Measurements from ENCODE around the gene CETP.

The CETP gene

GRCh38 chr16:57024894-57025680, 63.3 kb downstream of the CETP start:
- no peak for TF ChIP-seq YY1 (IDR thresholded peaks at IDR 0.05; ENCODE audit: insufficient read depth, insufficient read length)
- no peaks in the 10 kb centered on the region for H3K9me3 ChIP-seq (ENCODE audit: insufficient read depth, low read length)

GRCh38 chr16:57025941-57026777, 64.4 kb downstream of the CETP start:
- DNase-seq (ENCODE audit: low read depth, low spot score): no peak
- Histone ChIP-seq H3K9ac (ENCODE audit: insufficient read length, low read depth) (no peak overlapping the region), H3K4me1 (ENCODE audit: insufficient read depth, insufficient read length) (no peaks in the 10 kb centered on the region), H3K27me3 (ENCODE audit: insufficient read depth, insufficient read length) (no peaks in the 10 kb centered on the region), H3K4me3 (ENCODE audit: insufficient read length, low read depth) (no peak overlapping the region), H3K36me3 (ENCODE audit: insufficient read depth, insufficient read length, low read length) (no peaks in the 10 kb centered on the region), H3K9me3 (ENCODE audit: insufficient read depth, low read length) (no peaks in the 10 kb centered on the region)
- no peak for TF ChIP-seq SUZ12 (IDR thresholded peaks at IDR 0.05; ENCODE audit: extremely low read depth, insufficient read depth, insufficient read length)
- no peak for TF ChIP-seq ZNF274 (IDR thresholded peaks at IDR 0.05; ENCODE audit: low read depth, low read length)
- TF ChIP-seq YY1 (IDR thresholded peaks at IDR 0.05; ENCODE audit: insufficient read depth, insufficient read length): no peak

More at GRCh38 chr16:57024894-57025680, 63.3 kb downstream of the CETP start:
- no peak overlapping the region for H3K9ac ChIP-seq (ENCODE audit: insufficient read length, low read depth)
- no peak for DNase-seq (ENCODE audit: low read depth, low spot score)
- H3K27me3 ChIP-seq (ENCODE audit: insufficient read depth, insufficient read length): no peaks in the 10 kb centered on the region
- no peak overlapping the region for H3K4me3 ChIP-seq (ENCODE audit: insufficient read length, low read depth)
- H3K4me1 ChIP-seq (ENCODE audit: insufficient read depth, insufficient read length): no peaks in the 10 kb centered on the region
- H3K36me3 ChIP-seq (ENCODE audit: insufficient read depth, insufficient read length, low read length): no peaks in the 10 kb centered on the region

- no peak for TF ChIP-seq ZNF274 (IDR thresholded peaks at IDR 0.05; ENCODE audit: low read depth, low read length)
- no peak for TF ChIP-seq YY1 (IDR thresholded peaks at IDR 0.05; ENCODE audit: insufficient read depth, insufficient read length)
- TF ChIP-seq SUZ12 (IDR thresholded peaks at IDR 0.05; ENCODE audit: extremely low read depth, insufficient read depth, insufficient read length): no peak
- H3K4me3 ChIP-seq (ENCODE audit: insufficient read length, low read depth): no peak overlapping the region
- no peaks in the 10 kb centered on the region for H3K27me3 ChIP-seq (ENCODE audit: insufficient read depth, insufficient read length)
- H3K9ac ChIP-seq (ENCODE audit: insufficient read length, low read depth): no peak overlapping the region
- no peaks in the 10 kb centered on the region for H3K9me3 ChIP-seq (ENCODE audit: insufficient read depth, low read length)
- H3K36me3 ChIP-seq (ENCODE audit: insufficient read depth, insufficient read length, low read length): no peaks in the 10 kb centered on the region
- no peaks in the 10 kb centered on the region for H3K4me1 ChIP-seq (ENCODE audit: insufficient read depth, insufficient read length)
- no peak for DNase-seq (ENCODE audit: low read depth, low spot score)
Observed at GRCh38 chr16:57026778-57027062, 65.0 kb downstream of the CETP start.

- DNase-seq (ENCODE audit: low read depth, low spot score): no peak
- Histone ChIP-seq H3K36me3 (ENCODE audit: insufficient read depth, insufficient read length, low read length) (no peaks in the 10 kb centered on the region), H3K9ac (ENCODE audit: insufficient read length, low read depth) (no peak overlapping the region), H3K9me3 (ENCODE audit: insufficient read depth, low read length) (no peaks in the 10 kb centered on the region), H3K27me3 (ENCODE audit: insufficient read depth, insufficient read length) (no peaks in the 10 kb centered on the region), H3K4me1 (ENCODE audit: insufficient read depth, insufficient read length) (no peaks in the 10 kb centered on the region), H3K4me3 (ENCODE audit: insufficient read length, low read depth) (no peak overlapping the region)
- no peak for TF ChIP-seq ZNF274 (IDR thresholded peaks at IDR 0.05; ENCODE audit: low read depth, low read length)
Observed at GRCh38 chr16:57027067-57027466, 65.3 kb downstream of the CETP start.

- Histone ChIP-seq H3K4me3 (ENCODE audit: insufficient read length, low read depth) (no peak overlapping the region), H3K36me3 (ENCODE audit: insufficient read depth, insufficient read length, low read length) (no peaks in the 10 kb centered on the region), H3K9me3 (ENCODE audit: insufficient read depth, low read length) (no peaks in the 10 kb centered on the region), H3K27me3 (ENCODE audit: insufficient read depth, insufficient read length) (no peaks in the 10 kb centered on the region), H3K9ac (ENCODE audit: insufficient read length, low read depth) (no peak overlapping the region), H3K4me1 (ENCODE audit: insufficient read depth, insufficient read length) (no peaks in the 10 kb centered on the region)
- peak; percentile 8 for DNase-seq (ENCODE audit: low read depth, low spot score)
- no peak for TF ChIP-seq SUZ12 (IDR thresholded peaks at IDR 0.05; ENCODE audit: extremely low read depth, insufficient read depth, insufficient read length)
- no peak for TF ChIP-seq YY1 (IDR thresholded peaks at IDR 0.05; ENCODE audit: insufficient read depth, insufficient read length)
- no peak for TF ChIP-seq ZNF274 (IDR thresholded peaks at IDR 0.05; ENCODE audit: low read depth, low read length)
Observed at GRCh38 chr16:57028086-57028485, 66.3 kb downstream of the CETP start.

- no peaks in the 10 kb centered on the region for H3K9me3 ChIP-seq (ENCODE audit: insufficient read depth, low read length)
- H3K27me3 ChIP-seq (ENCODE audit: insufficient read depth, insufficient read length): no peaks in the 10 kb centered on the region
- no peaks in the 10 kb centered on the region for H3K36me3 ChIP-seq (ENCODE audit: insufficient read depth, insufficient read length, low read length)
- no peak overlapping the region for H3K9ac ChIP-seq (ENCODE audit: insufficient read length, low read depth)
- TF ChIP-seq SUZ12 (IDR thresholded peaks at IDR 0.05; ENCODE audit: extremely low read depth, insufficient read depth, insufficient read length): no peak
- TF ChIP-seq ZNF274 (IDR thresholded peaks at IDR 0.05; ENCODE audit: low read depth, low read length): no peak
- no peak for TF ChIP-seq YY1 (IDR thresholded peaks at IDR 0.05; ENCODE audit: insufficient read depth, insufficient read length)
- no peaks in the 10 kb centered on the region for H3K4me1 ChIP-seq (ENCODE audit: insufficient read depth, insufficient read length)
- no peak for DNase-seq (ENCODE audit: low read depth, low spot score)
- no peak overlapping the region for H3K4me3 ChIP-seq (ENCODE audit: insufficient read length, low read depth)
Observed at GRCh38 chr16:57029161-57030160, 67.7 kb downstream of the CETP start.

Measured in NT2/D1 (cell line).